Nephron progenitor cell (in vitro differentiated cells): ENCODE measurements around the gene SCRN2.

Experiments
- DNase-seq: peaks from one replicate; pipeline ENCODE4 v3.0.0; 2021
- H3K27ac Mint-ChIP-seq: 2 replicates; pipeline ENCODE4 v1.8.0; 2021; ENCODE audit warnings: mild to moderate bottlenecking, moderate library complexity, mixed read lengths
- H3K27me3 Mint-ChIP-seq: 2 replicates; pipeline ENCODE4 v1.8.0; 2021; ENCODE audit warnings: mild to moderate bottlenecking, low read depth, mixed read lengths; ENCODE audit not compliant: poor library complexity
- H3K36me3 Mint-ChIP-seq: 2 replicates; pipeline ENCODE4 v1.8.0; 2021; ENCODE audit warnings: low read depth, mixed read lengths
- H3K4me1 Mint-ChIP-seq: 2 replicates; pipeline ENCODE4 v1.8.0; 2021; ENCODE audit warnings: mixed read lengths
- H3K4me3 Mint-ChIP-seq: 2 replicates; pipeline ENCODE4 v1.8.0; 2021; ENCODE audit warnings: mild to moderate bottlenecking, moderate library complexity, mixed read lengths
- H3K9me3 Mint-ChIP-seq: 2 replicates; pipeline ENCODE4 v1.8.0; 2021; ENCODE audit warnings: mild to moderate bottlenecking, moderate library complexity, mixed read lengths
- TF ChIP-seq, protein P1 (sequence below): fragments of 200-600 bp; sonication (generic); IDR thresholded peaks from 2 replicates; pipeline ENCODE4 v1.5.0; 2021; ENCODE audit warnings: antibody characterized with exemption

Gene SCRN2

DNA sequence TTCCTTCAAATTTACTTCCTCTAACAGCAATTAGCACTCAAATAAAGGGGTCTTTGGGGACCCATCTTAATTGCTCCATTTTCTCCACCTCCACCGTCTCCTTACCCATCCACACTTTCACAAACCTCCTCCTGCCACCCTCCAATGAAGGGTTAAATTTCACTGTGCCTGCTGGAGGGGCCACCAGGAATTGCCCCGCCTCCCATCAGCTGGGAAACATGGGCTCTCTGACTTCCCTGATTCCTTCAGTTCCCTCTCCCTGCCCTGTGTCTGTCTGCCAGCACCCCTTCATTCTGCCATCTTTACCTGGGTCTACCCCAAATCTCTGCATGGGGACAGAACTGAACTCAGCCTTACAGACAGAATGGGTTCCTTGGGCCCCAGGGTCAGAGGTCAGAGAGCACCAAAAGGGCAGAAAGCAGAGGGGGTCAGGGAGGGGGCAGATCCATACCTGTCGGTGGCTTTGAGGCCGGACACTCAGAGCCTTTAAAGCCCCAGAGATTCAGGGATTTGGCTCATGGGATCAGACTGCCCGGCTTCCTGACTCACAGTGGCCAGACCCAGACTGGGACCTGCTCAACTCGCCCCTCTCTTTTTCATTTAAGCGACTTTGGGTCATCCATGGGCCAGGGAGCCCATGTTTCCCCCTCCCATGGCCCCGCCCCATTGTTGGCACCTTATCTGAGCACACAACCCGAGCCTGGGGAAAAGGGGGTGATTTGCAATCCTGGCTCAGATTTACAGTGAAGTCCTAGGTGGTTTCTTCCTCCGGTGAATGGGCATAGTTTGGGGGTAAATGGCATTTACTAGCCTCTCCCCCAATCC lies 37.3 kb upstream of the SCRN2 start:
- Mint-ChIP-seq H3K36me3 (no peaks in the 10 kb centered on the region), H3K4me3 (peak overlapping the region; percentile 49), H3K27me3 (peaks cover 10% of the 10 kb centered on the region), H3K9me3 (no peaks in the 10 kb centered on the region), H3K27ac (peak overlapping the region; percentile 26), H3K4me1 (peaks cover 87% of the 10 kb centered on the region)
- TF ChIP-seq, protein P1, sequence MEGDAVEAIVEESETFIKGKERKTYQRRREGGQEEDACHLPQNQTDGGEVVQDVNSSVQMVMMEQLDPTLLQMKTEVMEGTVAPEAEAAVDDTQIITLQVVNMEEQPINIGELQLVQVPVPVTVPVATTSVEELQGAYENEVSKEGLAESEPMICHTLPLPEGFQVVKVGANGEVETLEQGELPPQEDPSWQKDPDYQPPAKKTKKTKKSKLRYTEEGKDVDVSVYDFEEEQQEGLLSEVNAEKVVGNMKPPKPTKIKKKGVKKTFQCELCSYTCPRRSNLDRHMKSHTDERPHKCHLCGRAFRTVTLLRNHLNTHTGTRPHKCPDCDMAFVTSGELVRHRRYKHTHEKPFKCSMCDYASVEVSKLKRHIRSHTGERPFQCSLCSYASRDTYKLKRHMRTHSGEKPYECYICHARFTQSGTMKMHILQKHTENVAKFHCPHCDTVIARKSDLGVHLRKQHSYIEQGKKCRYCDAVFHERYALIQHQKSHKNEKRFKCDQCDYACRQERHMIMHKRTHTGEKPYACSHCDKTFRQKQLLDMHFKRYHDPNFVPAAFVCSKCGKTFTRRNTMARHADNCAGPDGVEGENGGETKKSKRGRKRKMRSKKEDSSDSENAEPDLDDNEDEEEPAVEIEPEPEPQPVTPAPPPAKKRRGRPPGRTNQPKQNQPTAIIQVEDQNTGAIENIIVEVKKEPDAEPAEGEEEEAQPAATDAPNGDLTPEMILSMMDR = no peak
- no peak for DNase-seq

DNA sequence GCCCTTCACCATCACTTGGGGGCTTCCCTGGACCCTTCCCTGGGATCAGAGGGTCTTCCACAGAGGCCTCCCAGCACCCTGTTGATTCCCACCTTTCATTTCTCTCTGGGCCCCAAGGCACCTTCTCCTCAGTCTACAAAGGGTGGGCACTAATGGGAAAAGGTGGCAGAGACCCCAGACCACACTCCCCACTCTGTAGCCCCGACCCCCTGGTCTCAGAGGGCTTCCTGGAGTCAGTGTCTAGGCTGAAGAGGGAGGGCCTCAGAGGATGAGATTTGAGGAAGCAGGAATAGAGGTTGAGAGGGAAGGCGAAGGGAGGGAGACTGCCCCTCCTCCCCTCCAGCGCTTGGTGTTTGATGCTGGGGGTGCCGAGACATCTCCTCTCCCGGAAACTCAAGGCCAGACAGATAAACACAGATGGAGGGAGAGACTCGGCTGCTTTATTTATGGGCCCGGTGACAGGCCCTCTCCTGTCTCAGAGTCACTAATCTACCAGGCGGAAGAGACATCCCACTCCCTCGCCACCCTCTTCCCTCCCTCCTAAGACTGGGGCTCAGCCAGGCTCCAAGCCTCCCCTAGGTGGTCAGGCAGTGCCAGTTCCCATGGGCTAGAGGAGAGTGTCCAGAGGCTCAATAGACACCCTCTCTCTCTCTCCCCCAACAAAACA lies 36.4 kb upstream of the SCRN2 start:
- H3K27ac Mint-ChIP-seq = peak overlapping the region; percentile 93
- peaks cover 5% of the 10 kb centered on the region for H3K27me3 Mint-ChIP-seq
- H3K4me3 Mint-ChIP-seq = peak overlapping the region; percentile 13
- no peaks in the 10 kb centered on the region for H3K9me3 Mint-ChIP-seq
- peak; percentile 68 for DNase-seq
- TF ChIP-seq, protein P1 = no peak
- no peaks in the 10 kb centered on the region for H3K36me3 Mint-ChIP-seq
- peaks cover 88% of the 10 kb centered on the region for H3K4me1 Mint-ChIP-seq

DNA sequence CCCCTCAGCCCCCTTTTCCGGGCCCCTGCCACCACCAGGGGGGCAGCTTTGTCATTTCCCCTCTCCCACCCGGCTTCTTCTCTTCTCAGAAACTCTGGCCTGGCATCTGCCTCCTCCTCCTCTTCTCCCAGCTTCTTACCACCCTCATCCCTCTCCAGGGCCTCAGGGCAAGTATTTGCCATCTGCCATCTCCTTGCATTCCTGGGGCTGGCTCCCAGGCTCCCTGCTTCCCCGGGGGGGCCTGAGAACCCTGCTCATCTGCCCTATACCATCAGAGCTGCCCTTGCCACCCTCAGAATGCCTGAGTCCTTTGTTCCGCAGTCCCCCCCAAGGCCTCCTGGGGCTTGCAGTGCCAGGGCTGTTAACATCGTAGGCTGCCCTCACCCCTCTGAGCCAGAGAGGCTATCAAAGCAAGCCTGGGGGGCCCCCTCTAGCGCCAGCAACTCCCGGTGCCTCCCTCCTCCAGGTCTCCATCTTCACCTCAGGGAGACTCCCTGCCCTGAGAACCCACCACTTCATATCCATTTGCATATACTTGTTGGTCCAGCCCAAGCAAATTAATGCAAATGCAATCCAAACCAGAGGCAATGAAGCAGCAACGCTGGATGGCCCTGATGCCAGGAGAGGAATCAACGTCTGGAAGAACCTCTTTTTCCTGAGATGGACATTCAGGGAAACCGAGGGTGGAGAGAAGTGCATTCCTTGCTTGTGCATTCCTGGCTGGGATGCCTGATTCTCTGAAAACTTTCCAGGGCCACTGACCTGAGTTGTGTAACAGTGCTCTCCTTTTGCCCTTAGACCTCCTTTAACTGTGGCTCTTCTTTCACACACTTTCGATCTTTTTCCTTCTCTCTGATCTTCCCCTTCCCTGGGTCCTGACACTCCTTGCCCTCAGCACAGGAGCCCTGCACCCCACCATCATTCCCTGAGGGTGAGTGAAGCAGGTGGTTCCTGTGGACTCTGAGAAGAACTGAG lies 34.2 kb upstream of the SCRN2 start:
- no peak overlapping the region for H3K27ac Mint-ChIP-seq
- TF ChIP-seq, protein P1 = no peak
- no peaks in the 10 kb centered on the region for H3K9me3 Mint-ChIP-seq
- no peaks in the 10 kb centered on the region for H3K36me3 Mint-ChIP-seq
- no peak for DNase-seq
- H3K4me1 Mint-ChIP-seq = peaks cover 90% of the 10 kb centered on the region
- peak overlapping the region; percentile 31 for H3K4me3 Mint-ChIP-seq
- peaks cover 11% of the 10 kb centered on the region for H3K27me3 Mint-ChIP-seq

DNA sequence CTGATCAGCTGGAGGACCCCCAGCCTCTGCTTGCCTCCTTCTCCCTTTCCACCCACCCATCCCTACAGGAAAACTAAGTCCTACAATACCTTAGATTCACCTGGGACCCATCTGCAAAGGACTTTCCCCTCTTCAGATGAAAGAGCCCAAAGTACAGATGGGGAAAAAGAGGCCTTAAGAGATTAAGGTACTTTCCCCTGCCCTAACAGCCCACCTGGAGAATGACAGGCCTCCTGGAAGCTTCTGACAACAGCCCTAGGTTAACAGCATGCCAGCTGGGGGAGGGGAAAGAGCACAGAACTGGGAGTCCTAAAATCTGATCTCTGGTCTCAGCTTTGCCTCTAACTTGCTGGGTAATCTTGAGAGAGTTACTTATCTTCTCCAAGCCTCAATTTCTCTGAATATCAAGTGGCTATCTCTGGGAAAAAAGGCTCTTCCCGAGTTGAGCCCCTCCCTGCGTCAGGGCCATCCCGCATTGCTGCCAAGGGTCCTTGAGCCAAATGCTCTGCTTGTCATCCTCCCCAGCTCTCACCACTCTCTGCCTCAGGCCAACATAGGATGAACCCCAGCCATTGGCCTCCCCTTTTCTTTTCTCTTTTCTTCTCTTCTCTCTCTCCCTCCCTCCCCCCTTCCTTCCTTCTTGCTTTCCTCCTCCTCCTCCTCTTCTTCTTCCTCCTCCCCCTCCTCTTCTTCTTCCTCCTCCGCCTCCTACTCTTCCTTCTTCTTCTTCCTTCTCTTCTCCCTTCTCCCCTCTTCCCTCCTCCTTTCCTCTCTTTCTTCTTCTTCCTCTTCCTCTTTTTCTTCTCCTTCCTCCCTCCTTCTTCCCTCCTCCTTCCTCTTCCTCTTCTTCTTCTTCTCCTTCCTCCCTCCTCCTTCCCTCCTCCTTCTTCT lies 32.4 kb upstream of the SCRN2 start:
- Mint-ChIP-seq H3K4me3 (peak overlapping the region; percentile 60), H3K4me1 (peaks cover 90% of the 10 kb centered on the region), H3K27me3 (peaks cover 7% of the 10 kb centered on the region), H3K9me3 (no peaks in the 10 kb centered on the region), H3K27ac (no peak overlapping the region), H3K36me3 (no peaks in the 10 kb centered on the region)
- DNase-seq = no peak
- TF ChIP-seq, protein P1 = no peak

DNA sequence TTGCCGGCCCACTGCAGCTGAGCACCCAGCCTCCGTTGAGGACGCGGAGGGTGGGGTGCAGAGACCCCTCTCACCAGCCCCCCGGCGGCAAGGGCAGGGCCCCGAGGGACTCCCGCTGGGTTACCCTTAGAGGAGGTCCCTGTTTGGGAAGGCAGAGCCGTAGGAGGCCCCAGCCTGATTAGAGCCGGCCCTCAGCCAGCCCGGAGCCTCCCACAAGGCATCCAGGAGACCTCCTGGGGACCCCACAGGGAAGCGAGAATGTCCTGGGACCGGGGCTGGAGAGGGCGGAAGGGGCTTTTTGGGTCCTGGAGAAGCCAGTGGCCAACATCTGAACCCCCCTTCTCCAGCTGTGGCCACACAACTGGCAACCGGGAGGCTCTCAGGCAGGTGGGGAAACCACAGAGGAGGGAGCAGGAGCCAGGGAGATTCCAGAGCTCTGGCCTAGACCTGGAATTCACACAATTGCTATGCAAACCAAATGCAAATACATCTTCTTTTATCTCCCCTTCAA lies 31.6 kb upstream of the SCRN2 start:
- peaks cover 90% of the 10 kb centered on the region for H3K4me1 Mint-ChIP-seq
- DNase-seq = no peak
- peak overlapping the region; percentile 60 for H3K4me3 Mint-ChIP-seq
- H3K36me3 Mint-ChIP-seq = no peaks in the 10 kb centered on the region
- peaks cover 7% of the 10 kb centered on the region for H3K27me3 Mint-ChIP-seq
- H3K9me3 Mint-ChIP-seq = no peaks in the 10 kb centered on the region
- no peak overlapping the region for H3K27ac Mint-ChIP-seq
- TF ChIP-seq, protein P1 = no peak
